ENCODE measurements around the gene GBF1. TPM values are rescaled to one million over a fixed set of nuclear protein-coding genes. Genes with fewer than 3 reads are reported as not detected.

The GBF1 gene
- total RNA-seq, 1 experiment from 2014 or later: 23.7 TPM

DNA sequence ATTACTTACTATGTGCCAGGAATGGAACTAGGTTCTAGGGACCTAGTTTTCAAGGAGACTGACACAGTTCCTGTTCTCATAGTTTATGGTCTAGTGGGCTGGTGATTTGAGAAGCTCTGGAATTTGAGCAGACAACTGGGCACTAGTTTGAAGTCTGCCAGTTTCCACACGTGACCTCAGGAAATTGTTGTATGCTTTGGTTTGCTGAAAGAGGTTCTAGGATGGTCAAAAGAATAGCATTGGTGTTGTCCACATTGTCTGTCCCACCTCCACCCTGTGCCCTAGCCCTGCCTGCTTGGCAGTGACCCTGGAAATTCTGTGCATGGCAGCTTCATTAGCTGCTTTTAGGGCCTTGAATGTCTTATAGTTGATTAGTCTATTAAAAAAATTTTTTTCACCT is 28.7 kb downstream of the GBF1 start:
- Histone ChIP-seq H3K4me1 (ENCODE audit: insufficient read depth, low read length) (no peaks in the 10 kb centered on the region), H3K18ac (ENCODE audit: insufficient read length, low read depth, low read length) (no peak overlapping the region), H3K79me1 (ENCODE audit: insufficient read depth, low read depth, low read length, poor library complexity, severe bottlenecking) (peaks cover 3% of the 10 kb centered on the region), H3K27ac (ENCODE audit: insufficient read length, low read depth, low read length) (no peak overlapping the region), H4K20me1 (ENCODE audit: control insufficient read depth, insufficient read depth, insufficient read length) (no peaks in the 10 kb centered on the region), H3T11ph (ENCODE audit: low read length) (no peak overlapping the region), H4K8ac (replicated peaks; ENCODE audit: insufficient read length, low read depth, low read length) (no peak overlapping the region), H2BK120ac (ENCODE audit: low read depth, low read length, poor library complexity, severe bottlenecking) (no peak overlapping the region), H3K14ac (ENCODE audit: insufficient read depth, low read length) (no peak overlapping the region), H3K56ac (ENCODE audit: insufficient read length, low read depth, low read length) (no peak overlapping the region), H4K91ac (ENCODE audit: insufficient read length, low read depth, low read length) (no peak overlapping the region), H3K23ac (ENCODE audit: insufficient read length, low read depth, low read length) (no peak overlapping the region), H2AK5ac (ENCODE audit: insufficient read length, low read length) (no peak overlapping the region), H3K4me2 (ENCODE audit: insufficient read depth, insufficient read length, low read length) (no peak overlapping the region), H2BK12ac (ENCODE audit: insufficient read length, low read depth, low read length) (no peak overlapping the region), H4K5ac (ENCODE audit: insufficient read length, low read depth, low read length) (no peak overlapping the region), H2BK15ac (ENCODE audit: low read depth, low read length) (no peak overlapping the region), H3K4ac (ENCODE audit: low read depth, low read length) (no peak overlapping the region), H3K23me2 (ENCODE audit: insufficient read length, low read depth, low read length, poor library complexity, severe bottlenecking) (no peaks in the 10 kb centered on the region), H3K9me3 (ENCODE audit: control insufficient read depth, low read depth, low read length) (no peaks in the 10 kb centered on the region), H3K9ac (ENCODE audit: extremely low read depth, insufficient read length, low read length) (no peak overlapping the region), H3K27me3 (ENCODE audit: insufficient read depth, low read length) (no peaks in the 10 kb centered on the region), H2BK20ac (ENCODE audit: low read depth, low read length, poor library complexity, severe bottlenecking) (no peak overlapping the region), H2BK5ac (ENCODE audit: insufficient read length, low read length) (no peak overlapping the region), H2AFZ (ENCODE audit: low read length) (no peak overlapping the region), H3K79me2 (ENCODE audit: insufficient read depth, low read length) (no peaks in the 10 kb centered on the region)
- Mint-ChIP-seq H3K4me3 (no peak overlapping the region), H3K9me3 (no peaks in the 10 kb centered on the region), H3K36me3 (ENCODE audit: insufficient read depth in 1 of 3, low read depth in 3 of 3) (no peaks in the 10 kb centered on the region), H3K27ac (no peak overlapping the region), H3K27me3 (ENCODE audit: low read depth) (no peaks in the 10 kb centered on the region), H3K4me1 (no peaks in the 10 kb centered on the region)
- no CpG with 5 or more reads among the region's 1 CpG for WGBS (ENCODE audit: extremely low coverage, insufficient read length, low lambda C conversion rate)
- no peak for DNase-seq
- TF ChIP-seq, protein P1, sequence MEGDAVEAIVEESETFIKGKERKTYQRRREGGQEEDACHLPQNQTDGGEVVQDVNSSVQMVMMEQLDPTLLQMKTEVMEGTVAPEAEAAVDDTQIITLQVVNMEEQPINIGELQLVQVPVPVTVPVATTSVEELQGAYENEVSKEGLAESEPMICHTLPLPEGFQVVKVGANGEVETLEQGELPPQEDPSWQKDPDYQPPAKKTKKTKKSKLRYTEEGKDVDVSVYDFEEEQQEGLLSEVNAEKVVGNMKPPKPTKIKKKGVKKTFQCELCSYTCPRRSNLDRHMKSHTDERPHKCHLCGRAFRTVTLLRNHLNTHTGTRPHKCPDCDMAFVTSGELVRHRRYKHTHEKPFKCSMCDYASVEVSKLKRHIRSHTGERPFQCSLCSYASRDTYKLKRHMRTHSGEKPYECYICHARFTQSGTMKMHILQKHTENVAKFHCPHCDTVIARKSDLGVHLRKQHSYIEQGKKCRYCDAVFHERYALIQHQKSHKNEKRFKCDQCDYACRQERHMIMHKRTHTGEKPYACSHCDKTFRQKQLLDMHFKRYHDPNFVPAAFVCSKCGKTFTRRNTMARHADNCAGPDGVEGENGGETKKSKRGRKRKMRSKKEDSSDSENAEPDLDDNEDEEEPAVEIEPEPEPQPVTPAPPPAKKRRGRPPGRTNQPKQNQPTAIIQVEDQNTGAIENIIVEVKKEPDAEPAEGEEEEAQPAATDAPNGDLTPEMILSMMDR (conservative IDR thresholded peaks at IDR 0.05): no peak
